ENCODE measurements around the gene RAPGEF6. TPM values are rescaled to one million over a fixed set of nuclear protein-coding genes. Genes with fewer than 3 reads are reported as not detected.

RAPGEF6 gene
- total and polyA plus RNA-seq, 4 experiments from 2014 or later, result 18.0 to 121 (median 73.0) TPM

- H3K27ac Mint-ChIP-seq, result peak overlapping the region; percentile 5 to 82 (median 50)
- H3K36me3 ChIP-seq (ENCODE audit: insufficient read depth, low read length), result peaks cover 24% of the 10 kb centered on the region
- H3K27ac ChIP-seq (ENCODE audit: low read depth, low read length), result no peak overlapping the region
- H3K27me3 ChIP-seq (ENCODE audit: insufficient read depth, low read length), result no peaks in the 10 kb centered on the region
- H3K9me3 ChIP-seq (ENCODE audit: control insufficient read depth in 1 of 2, low read length in 2 of 2), result no peaks in the 10 kb centered on the region
- no peaks in the 10 kb centered on the region for H3K27me3 Mint-ChIP-seq
- CTCF ChIA-PET (ENCODE audit: partially characterized antibody), result interaction anchor here (1.0 to 1.4 kb wide), 2 partner anchors 8 to 12 kb away, joined by 3 to 4 read pairs; no protein-coding TSS in a partner anchor
- intact Hi-C loops (cut with micrococcal nuclease), result no loop called here
- no peak for DNase-seq
- POLR2A ChIA-PET (ENCODE audit: partially characterized antibody), result interaction anchor here (1.0 kb wide), 1 partner anchor 18 kb away, joined by 3 read pairs; no protein-coding TSS in a partner anchor
- no peaks in the 10 kb centered on the region for H3K9me3 Mint-ChIP-seq
- H3K36me3 Mint-ChIP-seq, result peaks cover 66 to 67% of the 10 kb centered on the region in 2 donors
- peaks cover 19 to 42% (median 36%) of the 10 kb centered on the region in 4 donors for H3K4me1 Mint-ChIP-seq
- H3K4me3 ChIP-seq (ENCODE audit: low read length in 2 of 2), result no peak overlapping the region
- H3K4me1 ChIP-seq (ENCODE audit: insufficient read depth, low read length), result peaks cover 26% of the 10 kb centered on the region
- peak overlapping the region in 2 of 8 donors; percentile 4 to 75 for H3K4me3 Mint-ChIP-seq
Measured at GRCh38 chr5:131460867-131461572, 174.0 kb downstream of the RAPGEF6 start.

GRCh38 chr5:131460133-131460532, 174.9 kb downstream of the RAPGEF6 start:
- Mint-ChIP-seq H3K27me3 (no peaks in the 10 kb centered on the region), H3K4me1 (peaks cover 19 to 42% (median 34%) of the 10 kb centered on the region in 4 donors), H3K36me3 (peaks cover 69 to 70% of the 10 kb centered on the region in 2 donors), H3K27ac (peak overlapping the region in 3 of 7 donors; percentile 56 to 65 (median 57)), H3K4me3 (peak overlapping the region in 2 of 8 donors; percentile 19 to 31), H3K9me3 (no peaks in the 10 kb centered on the region)
- no peak overlapping the region for H3K27ac ChIP-seq (ENCODE audit: low read depth, low read length)
- no peaks in the 10 kb centered on the region for H3K27me3 ChIP-seq (ENCODE audit: insufficient read depth, low read length)
- peaks cover 26% of the 10 kb centered on the region for H3K4me1 ChIP-seq (ENCODE audit: insufficient read depth, low read length)
- no peaks in the 10 kb centered on the region for H3K9me3 ChIP-seq (ENCODE audit: control insufficient read depth in 1 of 2, low read length in 2 of 2)
- DNase-seq, result no peak
- intact Hi-C loops (cut with micrococcal nuclease), result no loop called here
- CTCF ChIA-PET (ENCODE audit: partially characterized antibody), result interaction anchor here (1.3 kb wide), 1 partner anchor 89 kb away, joined by 3 read pairs; no protein-coding TSS in a partner anchor
- POLR2A ChIA-PET (ENCODE audit: partially characterized antibody), result interaction anchor here (1.2 kb wide), 1 partner anchor 16 kb away, joined by 3 read pairs; no protein-coding TSS in a partner anchor
- H3K4me3 ChIP-seq (ENCODE audit: low read length in 2 of 2), result no peak overlapping the region
- peaks cover 30% of the 10 kb centered on the region for H3K36me3 ChIP-seq (ENCODE audit: insufficient read depth, low read length)

- Histone ChIP-seq H3K36me3 (ENCODE audit: insufficient read depth, low read length) (peaks cover 34% of the 10 kb centered on the region), H3K9me3 (ENCODE audit: control insufficient read depth in 1 of 2, low read length in 2 of 2) (no peaks in the 10 kb centered on the region), H3K4me3 (ENCODE audit: low read length in 2 of 2) (no peak overlapping the region), H3K27ac (ENCODE audit: low read depth, low read length) (no peak overlapping the region), H3K27me3 (ENCODE audit: insufficient read depth, low read length) (no peaks in the 10 kb centered on the region), H3K4me1 (ENCODE audit: insufficient read depth, low read length) (peaks cover 26% of the 10 kb centered on the region)
- CTCF ChIA-PET (ENCODE audit: partially characterized antibody), result interaction anchor here (1.3 kb wide), 1 partner anchor 90 kb away, joined by 3 read pairs; no protein-coding TSS in a partner anchor
- intact Hi-C loops (cut with micrococcal nuclease), result no loop called here
- H3K27ac Mint-ChIP-seq, result peak overlapping the region in 2 of 7 donors; percentile 18 to 48
- POLR2A ChIA-PET (ENCODE audit: partially characterized antibody), result no interaction called here
- H3K4me1 Mint-ChIP-seq, result peaks cover 22 to 48% (median 39%) of the 10 kb centered on the region in 4 donors
- DNase-seq, result no peak
- peaks cover 71 to 78% of the 10 kb centered on the region in 2 donors for H3K36me3 Mint-ChIP-seq
- H3K9me3 Mint-ChIP-seq, result no peaks in the 10 kb centered on the region
- no peaks in the 10 kb centered on the region for H3K27me3 Mint-ChIP-seq
- no peak overlapping the region for H3K4me3 Mint-ChIP-seq
Measured at GRCh38 chr5:131459216-131459615, 175.8 kb downstream of the RAPGEF6 start.

- ChIA-PET POLR2A (ENCODE audit: partially characterized antibody) (no interaction called here), CTCF (ENCODE audit: partially characterized antibody) (interaction anchor here (0.6 kb wide), 1 partner anchor 34 kb away, joined by 3 read pairs; no protein-coding TSS in a partner anchor)
- no peaks in the 10 kb centered on the region for H3K27me3 ChIP-seq (ENCODE audit: insufficient read depth, low read length)
- Mint-ChIP-seq H3K27ac (peak overlapping the region in 1 of 7 donors; percentile 13), H3K4me1 (peaks cover 13 to 38% (median 32%) of the 10 kb centered on the region in 4 donors), H3K4me3 (no peak overlapping the region), H3K27me3 (no peaks in the 10 kb centered on the region), H3K9me3 (no peaks in the 10 kb centered on the region), H3K36me3 (peaks cover 72 to 78% of the 10 kb centered on the region in 2 donors)
- H3K27ac ChIP-seq (ENCODE audit: low read depth, low read length), result no peak overlapping the region
- peaks cover 11% of the 10 kb centered on the region for H3K4me1 ChIP-seq (ENCODE audit: insufficient read depth, low read length)
- H3K36me3 ChIP-seq (ENCODE audit: insufficient read depth, low read length), result peaks cover 28% of the 10 kb centered on the region
- no peak overlapping the region for H3K4me3 ChIP-seq (ENCODE audit: low read length in 2 of 2)
- intact Hi-C loops (cut with micrococcal nuclease), result no loop called here
- H3K9me3 ChIP-seq (ENCODE audit: control insufficient read depth in 1 of 2, low read length in 2 of 2), result no peaks in the 10 kb centered on the region
- DNase-seq, result no peak
Measured at GRCh38 chr5:131457193-131457592, 177.8 kb downstream of the RAPGEF6 start.

GRCh38 chr5:131450941-131451340, 184.1 kb downstream of the RAPGEF6 start:
- H3K4me1 Mint-ChIP-seq, result peaks cover 16 to 30% (median 21%) of the 10 kb centered on the region in 4 donors
- no peaks in the 10 kb centered on the region for H3K9me3 Mint-ChIP-seq
- no peak overlapping the region for H3K4me3 Mint-ChIP-seq
- POLR2A ChIA-PET (ENCODE audit: partially characterized antibody), result no interaction called here
- Histone ChIP-seq H3K36me3 (ENCODE audit: insufficient read depth, low read length) (peaks cover 57% of the 10 kb centered on the region), H3K4me1 (ENCODE audit: insufficient read depth, low read length) (no peaks in the 10 kb centered on the region), H3K27ac (ENCODE audit: low read depth, low read length) (no peak overlapping the region), H3K9me3 (ENCODE audit: control insufficient read depth in 1 of 2, low read length in 2 of 2) (no peaks in the 10 kb centered on the region), H3K27me3 (ENCODE audit: insufficient read depth, low read length) (no peaks in the 10 kb centered on the region), H3K4me3 (ENCODE audit: low read length in 2 of 2) (no peak overlapping the region)
- CTCF ChIA-PET (ENCODE audit: partially characterized antibody), result no interaction called here
- no peaks in the 10 kb centered on the region for H3K27me3 Mint-ChIP-seq
- H3K27ac Mint-ChIP-seq, result peak overlapping the region in 4 of 7 donors; percentile 10 to 83 (median 46)
- DNase-seq, result no peak
- intact Hi-C loops (cut with micrococcal nuclease), result no loop called here
- H3K36me3 Mint-ChIP-seq, result peaks cover 57 to 68% of the 10 kb centered on the region in 2 donors

- Mint-ChIP-seq H3K9me3 (no peaks in the 10 kb centered on the region), H3K27ac (peak overlapping the region in 6 of 7 donors; percentile 26 to 90 (median 48)), H3K4me1 (peaks cover 10 to 20% (median 13%) of the 10 kb centered on the region in 4 donors), H3K4me3 (no peak overlapping the region), H3K36me3 (peaks cover 58 to 82% of the 10 kb centered on the region in 2 donors), H3K27me3 (no peaks in the 10 kb centered on the region)
- Histone ChIP-seq H3K4me3 (ENCODE audit: low read length in 2 of 2) (no peak overlapping the region), H3K36me3 (ENCODE audit: insufficient read depth, low read length) (peaks cover 71% of the 10 kb centered on the region), H3K4me1 (ENCODE audit: insufficient read depth, low read length) (no peaks in the 10 kb centered on the region), H3K27me3 (ENCODE audit: insufficient read depth, low read length) (no peaks in the 10 kb centered on the region), H3K9me3 (ENCODE audit: control insufficient read depth in 1 of 2, low read length in 2 of 2) (no peaks in the 10 kb centered on the region), H3K27ac (ENCODE audit: low read depth, low read length) (no peak overlapping the region)
- no peak for DNase-seq
- ChIA-PET CTCF (ENCODE audit: partially characterized antibody) (no interaction called here), POLR2A (ENCODE audit: partially characterized antibody) (no interaction called here)
- intact Hi-C loops (cut with micrococcal nuclease), result no loop called here
Measured at GRCh38 chr5:131441184-131441583, 193.8 kb downstream of the RAPGEF6 start.

- DNase-seq, result no peak
- POLR2A ChIA-PET (ENCODE audit: partially characterized antibody), result interaction anchor here (0.5 kb wide), 1 partner anchor 28 kb away, joined by 4 read pairs; no protein-coding TSS in a partner anchor
- Mint-ChIP-seq H3K36me3 (peaks cover 71 to 82% of the 10 kb centered on the region in 2 donors), H3K27ac (peak overlapping the region in 5 of 7 donors; percentile 8 to 89 (median 39)), H3K27me3 (no peaks in the 10 kb centered on the region), H3K4me1 (peaks cover 4 to 14% (median 7%) of the 10 kb centered on the region in 4 donors), H3K9me3 (no peaks in the 10 kb centered on the region), H3K4me3 (no peak overlapping the region)
- CTCF ChIA-PET (ENCODE audit: partially characterized antibody), result interaction anchor here (0.9 to 1.0 kb wide), 2 partner anchors 10 to 18 kb away, joined by 3 to 4 read pairs; no protein-coding TSS in a partner anchor
- Histone ChIP-seq H3K36me3 (ENCODE audit: insufficient read depth, low read length) (peaks cover 59% of the 10 kb centered on the region), H3K4me1 (ENCODE audit: insufficient read depth, low read length) (no peaks in the 10 kb centered on the region), H3K4me3 (ENCODE audit: low read length in 2 of 2) (no peak overlapping the region), H3K9me3 (ENCODE audit: control insufficient read depth in 1 of 2, low read length in 2 of 2) (no peaks in the 10 kb centered on the region), H3K27ac (ENCODE audit: low read depth, low read length) (no peak overlapping the region), H3K27me3 (ENCODE audit: insufficient read depth, low read length) (no peaks in the 10 kb centered on the region)
- intact Hi-C loops (cut with micrococcal nuclease), result no loop called here
Measured at GRCh38 chr5:131436081-131436480, 198.9 kb downstream of the RAPGEF6 start.
